KG1 (cell line): ENCODE results near the gene KCNK16.
"Not testable (repeated sequence)": the region's sequence is repeated elsewhere in the genome, so short reads cannot be mapped to it uniquely, and the experiment has no call there.

ENCODE experiments used
- DNase-seq: peaks from one replicate; lab custom pipeline; 2025; lab: John Stamatoyannopoulos, UW

Gene KCNK16

DNA sequence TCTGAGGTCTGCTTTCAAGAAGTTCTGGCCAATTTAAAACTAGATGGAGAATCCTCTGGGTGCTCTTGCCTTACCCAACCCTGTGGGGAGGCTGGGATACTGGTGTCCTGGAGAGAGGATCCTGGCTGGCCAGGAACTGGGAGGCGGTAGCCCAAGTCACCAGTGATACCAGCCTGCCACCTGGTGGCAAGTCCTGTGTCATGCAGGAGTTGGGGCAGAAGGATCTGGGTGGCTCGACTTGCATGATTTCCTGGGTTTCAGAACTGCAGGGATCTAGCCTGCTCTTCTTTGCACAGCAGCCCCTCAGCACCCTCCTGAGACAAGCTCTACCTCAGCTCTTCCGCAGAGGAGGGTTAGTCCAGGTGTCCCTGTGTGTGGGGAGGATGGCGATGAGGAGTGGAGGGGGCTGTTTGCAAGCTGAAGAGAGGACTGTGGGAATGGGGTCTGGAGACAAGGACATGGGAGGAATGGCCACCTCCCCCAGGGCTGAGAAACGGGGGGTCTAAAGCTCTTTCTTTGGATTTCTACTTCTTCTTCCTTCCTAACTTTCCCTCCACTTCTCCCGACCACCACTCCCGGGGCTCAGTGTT is 12.5 kb downstream of the KCNK16 start:
- peak; percentile 17 for DNase-seq

DNA sequence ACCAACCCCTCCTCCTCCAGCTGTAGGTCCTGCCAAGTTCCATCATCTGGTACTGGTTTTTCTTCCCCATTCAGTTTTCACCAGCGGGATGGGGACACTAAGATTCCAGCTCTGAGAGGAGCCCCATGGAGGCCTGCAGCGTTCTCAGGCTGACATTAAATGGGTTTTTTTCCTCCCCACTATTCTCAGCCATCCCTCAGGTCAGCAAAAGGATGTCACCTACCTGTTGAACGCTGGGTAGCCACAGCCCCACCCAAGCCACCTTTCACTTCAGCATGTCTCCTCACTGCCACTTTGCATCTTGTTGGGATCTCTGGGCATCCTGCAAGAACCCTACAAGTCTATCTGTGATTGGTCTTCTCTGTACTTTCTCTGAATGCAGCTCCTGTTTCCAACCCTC is 15.0 kb downstream of the KCNK16 start:
- DNase-seq: no peak

DNA sequence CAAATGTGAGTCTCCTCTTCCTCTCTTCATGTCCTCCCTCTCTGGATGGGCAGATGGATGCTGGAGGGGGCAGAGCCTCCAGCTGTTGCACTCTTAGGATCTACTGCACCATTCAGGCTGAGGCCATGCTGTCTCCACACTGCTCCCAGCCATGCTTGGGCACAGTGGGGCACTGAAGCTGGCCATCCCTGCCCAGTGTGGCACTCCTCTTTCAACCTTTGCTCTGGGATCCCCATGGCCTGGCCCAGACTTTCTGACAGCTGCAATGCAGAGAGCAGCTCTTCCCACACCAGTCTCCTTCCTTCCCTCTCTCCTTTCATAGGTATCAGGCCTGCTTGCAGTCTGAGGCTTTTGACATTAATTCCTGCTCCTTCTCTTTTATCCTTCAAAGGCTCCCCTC is 17.6 kb downstream of the KCNK16 start:
- no peak for DNase-seq

DNA sequence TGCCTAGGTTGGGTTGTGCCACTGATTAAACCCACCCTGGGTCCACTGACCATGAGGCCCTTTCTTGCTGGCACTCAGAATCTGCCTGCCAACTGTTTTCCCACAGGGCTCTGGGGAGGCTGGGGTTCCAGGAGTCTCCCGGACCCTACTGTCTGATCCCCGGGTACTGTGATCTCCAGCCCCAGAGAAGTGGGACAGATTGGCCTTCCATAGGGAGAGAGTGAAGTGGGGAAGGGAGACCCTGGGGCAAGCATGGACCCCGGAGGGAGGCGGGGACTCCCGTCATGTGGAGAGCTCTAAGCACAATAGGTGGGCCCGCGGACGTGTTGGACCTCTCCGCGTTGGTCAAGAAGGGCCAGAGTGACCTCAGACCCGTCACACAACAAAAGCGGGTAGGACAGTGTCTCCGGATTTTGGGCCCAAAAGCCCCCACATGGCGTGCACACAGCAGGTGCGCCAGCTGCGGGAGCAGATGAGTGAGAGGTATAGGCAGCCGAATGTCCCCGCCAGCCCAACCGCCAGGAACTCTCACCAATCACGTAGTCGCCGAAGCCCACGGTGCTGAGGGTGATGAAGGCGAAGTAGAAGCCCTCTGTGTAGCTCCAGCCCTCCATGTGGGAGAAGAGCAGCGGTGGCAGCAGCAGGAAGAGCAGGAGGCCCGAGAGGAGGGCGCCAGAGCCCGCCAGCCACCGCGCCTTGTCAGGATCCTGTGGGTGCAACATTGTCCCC is 18.9 kb downstream of the KCNK16 start:
- no peak for DNase-seq

DNA sequence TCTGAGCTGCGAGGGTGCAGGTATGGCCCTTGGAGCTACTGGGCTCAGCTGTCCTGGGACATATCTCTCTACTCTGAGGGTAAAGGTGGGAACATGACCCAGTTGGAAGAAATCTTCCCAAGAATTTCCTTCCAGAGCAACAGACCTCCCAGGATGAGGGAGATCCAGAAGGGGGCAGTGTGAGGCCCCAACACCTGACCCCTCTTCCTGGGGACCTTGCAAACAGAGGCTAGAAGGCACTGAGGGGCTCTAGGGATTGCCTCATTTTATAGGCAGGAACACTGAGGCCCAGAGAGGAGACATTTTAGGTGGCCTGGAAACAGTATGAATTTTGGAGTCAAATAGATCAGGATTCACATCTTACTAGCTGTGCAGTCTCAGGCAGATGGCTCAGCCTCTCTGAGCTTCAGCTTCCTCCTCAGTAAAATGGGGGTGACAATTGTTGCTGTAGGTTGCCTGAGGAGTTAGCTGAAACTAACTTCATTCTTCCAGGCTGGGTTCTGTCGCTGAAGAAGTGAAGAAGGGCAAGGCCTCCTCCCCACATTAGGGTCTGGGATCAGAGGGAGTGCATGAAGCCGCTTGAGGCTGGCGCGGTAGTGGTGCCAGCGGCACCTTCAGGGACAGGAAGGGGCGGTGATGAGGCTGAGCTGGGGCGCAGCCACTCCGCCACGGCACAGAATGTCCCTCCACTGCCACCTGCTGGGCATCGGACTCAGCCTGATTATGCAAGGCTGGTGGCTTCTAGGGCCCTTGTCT is 19.7 kb downstream of the KCNK16 start:
- DNase-seq: peak; percentile 73

DNA sequence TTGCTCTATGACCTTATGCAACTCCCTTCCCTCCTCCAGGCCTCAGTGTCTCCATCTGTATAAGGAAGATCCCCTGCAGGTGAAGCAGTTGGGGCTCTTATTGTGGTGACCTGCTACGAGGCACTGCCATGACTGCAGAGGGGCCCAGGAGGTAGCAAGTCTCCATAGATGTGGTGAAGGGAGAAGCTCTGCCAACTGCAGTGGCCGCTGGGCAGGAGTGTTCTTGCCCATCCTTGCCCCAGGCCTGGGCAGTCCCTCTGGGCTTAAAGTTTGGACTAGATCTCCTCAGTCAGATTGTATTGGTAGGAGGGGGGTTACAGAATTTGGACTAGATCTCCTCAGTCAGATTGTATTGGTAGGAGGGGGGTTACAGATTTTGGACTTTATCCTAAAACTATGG is 20.5 kb downstream of the KCNK16 start:
- no peak for DNase-seq

DNA sequence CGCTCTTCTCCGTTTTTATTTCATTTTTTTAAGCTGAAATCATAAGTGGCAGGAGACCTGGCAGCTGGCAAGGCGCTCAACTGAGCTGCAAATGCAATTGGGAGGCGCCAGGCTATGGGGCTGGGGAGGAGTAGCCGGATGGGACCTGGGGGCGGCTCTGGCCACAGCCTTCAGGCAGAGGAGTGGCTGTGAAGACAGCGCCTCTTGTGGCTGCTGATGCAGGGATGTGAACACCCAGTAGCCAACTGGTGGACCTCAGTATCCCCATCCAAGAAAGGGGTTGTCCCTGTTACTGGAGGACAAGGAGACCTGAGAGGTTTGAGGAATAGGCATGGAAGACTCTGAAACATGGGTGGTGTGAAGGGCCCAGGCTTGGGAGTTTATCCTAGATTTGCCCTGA is 20.9 kb downstream of the KCNK16 start:
- no peak for DNase-seq

DNA sequence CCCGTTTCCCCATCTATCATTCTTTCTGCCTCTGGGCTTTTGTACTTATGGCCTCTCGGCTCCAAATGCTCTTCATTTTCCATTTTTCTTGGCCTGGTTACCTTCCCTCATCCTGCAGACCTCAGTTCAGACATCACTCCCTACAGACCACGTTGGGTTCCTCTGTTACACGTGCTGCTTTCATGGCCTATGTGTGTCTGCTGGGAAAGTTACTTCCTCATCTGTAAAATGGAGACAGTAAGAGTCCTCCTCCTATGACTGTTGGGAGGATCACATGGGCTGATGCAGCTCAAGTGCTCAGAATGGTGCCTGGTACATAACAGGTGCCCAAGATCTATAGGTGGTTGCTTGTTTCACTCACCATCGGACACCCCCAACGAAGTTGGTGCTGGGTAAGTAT is 21.8 kb downstream of the KCNK16 start:
- no peak for DNase-seq

DNA sequence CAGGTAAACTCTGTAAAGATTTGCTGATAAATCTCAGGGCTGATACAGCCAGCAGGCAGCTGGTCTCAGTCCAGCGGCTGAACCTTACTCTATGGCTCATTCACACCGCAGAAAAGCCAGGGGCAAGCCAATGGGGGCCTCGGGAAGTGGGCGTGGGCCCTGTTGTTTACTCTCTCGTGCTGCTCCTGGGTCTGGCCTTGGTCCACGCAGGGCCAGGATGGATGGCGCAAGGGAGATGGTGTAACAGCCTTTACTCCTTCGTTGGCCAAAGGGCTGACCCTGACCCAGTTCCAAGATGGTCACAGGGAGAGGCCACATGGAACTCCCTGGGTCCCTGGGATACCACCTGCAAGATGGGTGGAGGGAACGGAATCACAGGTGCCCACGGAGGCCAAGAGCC is 24.4 kb downstream of the KCNK16 start:
- DNase-seq: no peak

DNA sequence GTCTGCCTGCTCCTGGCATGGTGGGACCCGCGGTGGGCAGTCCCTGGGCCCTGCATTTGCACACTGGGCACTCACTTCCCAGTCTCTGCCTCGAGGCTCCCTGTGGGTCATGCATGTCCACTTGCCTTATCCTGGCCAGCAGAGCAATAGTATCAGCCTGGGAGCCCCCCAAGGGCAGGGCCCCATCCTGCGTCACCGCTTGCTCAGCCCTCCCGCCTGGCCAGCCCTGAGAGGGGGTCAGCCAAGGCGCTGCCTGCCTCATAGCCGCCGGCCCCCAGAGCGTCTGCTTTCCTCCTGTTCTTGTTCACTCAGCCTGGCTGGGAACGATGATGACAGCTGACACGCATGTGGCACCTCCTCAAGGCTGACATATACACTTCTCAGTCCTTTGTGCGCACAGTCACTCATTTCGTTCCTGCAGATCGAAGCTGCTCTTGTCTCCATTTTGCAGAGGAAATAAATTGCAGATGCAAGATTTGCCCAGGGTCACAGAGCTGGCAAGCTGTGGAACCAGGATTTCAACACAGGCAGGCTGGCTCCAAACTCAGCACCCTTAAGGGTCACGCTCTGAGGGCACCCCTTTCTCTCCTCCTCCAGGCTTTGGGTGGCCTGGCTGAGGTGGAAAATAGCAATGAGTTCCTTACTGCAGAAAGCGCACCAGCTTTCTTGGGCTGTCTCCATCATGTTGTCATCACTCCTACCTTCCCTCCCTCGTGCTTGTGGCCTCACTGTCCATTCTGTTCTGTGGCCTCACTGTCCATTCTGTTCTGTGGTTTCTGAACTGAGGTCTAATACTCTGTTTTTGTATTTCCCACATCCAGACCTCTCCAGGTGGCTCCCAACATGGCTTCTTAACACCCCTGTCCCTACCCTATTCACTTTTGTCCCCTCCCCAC is 25.5 kb downstream of the KCNK16 start:
- no peak for DNase-seq

DNA sequence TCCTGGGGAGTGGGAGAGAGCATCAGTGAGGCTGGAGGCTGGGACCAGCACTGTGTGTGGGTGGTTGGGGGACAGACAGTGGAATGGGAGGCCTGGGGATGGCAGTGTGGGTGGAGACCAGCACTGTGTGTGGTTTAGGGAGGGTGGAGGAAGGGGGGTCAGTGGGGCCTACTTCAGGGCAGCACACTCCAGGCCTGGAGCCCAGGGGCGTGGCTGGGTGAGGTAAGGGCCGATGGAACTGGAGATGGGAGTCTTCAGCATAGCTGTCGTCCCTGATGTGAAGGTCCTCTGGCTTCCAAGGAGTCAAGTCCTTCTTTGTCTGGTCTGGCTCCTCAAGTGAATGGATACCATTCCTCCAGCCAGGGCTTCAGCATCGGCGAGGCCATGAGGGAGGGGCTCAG is 26.9 kb downstream of the KCNK16 start:
- no peak for DNase-seq

DNA sequence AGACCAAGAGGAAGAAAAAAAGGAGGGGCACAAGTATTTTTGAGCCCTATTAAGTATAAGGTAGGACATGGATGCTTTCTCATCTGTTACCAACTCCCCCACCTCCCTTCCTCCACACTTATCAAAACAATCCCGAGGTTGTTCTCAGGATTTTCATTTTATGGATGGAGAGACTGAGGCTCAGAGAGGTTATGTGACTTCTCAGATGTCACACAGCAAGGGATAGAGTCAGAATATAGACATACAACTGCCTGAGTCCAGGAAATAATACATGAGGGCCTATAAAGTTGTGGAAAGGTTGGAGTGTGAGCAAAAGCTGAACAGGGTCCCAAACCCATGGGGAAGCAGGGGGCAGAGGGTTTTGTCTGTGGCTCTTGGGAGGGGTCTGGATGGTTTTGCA is 27.6 kb downstream of the KCNK16 start:
- DNase-seq: no peak

DNA sequence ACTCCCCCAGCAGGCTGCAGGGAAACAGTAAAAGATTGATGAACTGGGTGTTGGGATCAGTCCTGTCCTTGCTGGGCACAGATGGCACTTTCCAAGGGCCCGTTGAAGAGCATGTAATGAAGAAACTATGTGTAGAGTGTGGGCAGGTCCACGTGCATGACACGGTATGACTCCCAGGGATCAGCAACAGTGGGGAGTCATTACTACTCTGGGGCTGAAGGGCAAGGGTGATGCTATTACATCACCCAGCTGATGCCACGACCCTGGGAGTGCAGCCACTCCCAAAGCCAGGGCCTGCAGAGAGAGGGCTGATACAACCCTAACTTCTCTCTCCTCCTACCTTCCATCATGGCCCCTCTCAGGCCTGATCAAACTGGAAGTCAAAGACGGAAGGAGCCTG is 28.4 kb downstream of the KCNK16 start:
- DNase-seq: no peak

DNA sequence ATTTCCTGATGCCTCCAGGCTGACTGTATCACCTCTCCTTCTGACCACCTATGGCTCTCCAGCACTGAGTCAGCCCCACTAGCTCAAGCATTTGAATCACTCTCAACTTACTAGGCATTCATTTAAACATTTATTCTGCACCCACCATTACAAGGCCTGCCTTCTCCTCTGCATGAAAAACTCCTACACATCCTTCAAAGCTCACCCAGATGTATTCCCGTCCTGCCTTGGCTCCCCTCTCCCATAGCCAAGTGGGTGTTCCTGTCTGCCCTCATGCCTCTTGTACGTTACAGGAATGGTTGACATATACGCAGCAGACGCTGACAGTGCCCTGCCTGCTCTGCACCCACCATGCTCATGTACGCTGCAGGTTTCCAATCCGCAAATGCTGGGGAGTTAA is 29.9 kb downstream of the KCNK16 start:
- no peak for DNase-seq

DNA sequence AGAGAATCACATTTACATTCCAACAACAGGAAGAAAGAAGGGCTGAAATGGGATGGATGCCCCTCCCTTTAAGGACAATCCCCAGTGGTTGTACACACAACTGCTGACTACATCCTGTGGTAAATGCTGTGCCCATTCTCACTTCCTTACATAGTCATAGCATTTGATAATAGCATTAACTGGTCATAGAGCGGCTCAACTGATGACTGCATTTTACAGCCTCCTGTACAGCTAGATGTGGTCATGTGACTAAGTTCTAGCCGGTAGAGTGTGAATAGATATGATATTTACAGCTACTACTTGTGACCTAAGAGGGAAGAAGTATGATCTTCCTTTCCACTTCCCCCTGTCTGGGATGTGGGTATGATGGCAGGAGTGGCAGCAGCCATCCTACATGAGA is 33.0 kb downstream of the KCNK16 start:
- no peak for DNase-seq

DNA sequence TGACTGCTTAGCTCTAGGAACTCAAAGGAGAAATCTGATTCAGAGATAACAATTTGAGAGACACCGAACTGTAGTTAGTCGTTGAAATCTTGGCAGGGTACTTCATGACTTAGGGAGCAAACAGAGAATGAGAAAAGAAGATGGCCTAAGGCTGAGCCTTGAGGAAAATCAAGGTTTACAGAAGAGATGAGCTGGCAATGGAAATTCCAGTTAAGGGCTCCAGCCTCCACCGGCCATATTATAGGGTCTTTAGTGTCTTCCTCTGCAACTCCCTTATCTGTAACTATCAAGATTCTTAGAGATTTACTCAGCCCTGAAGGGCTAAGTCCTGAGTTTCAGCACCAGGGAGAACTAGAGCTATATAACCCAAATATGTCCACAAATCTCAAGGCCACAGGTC is 34.9 kb downstream of the KCNK16 start:
- DNase-seq: no peak

DNA sequence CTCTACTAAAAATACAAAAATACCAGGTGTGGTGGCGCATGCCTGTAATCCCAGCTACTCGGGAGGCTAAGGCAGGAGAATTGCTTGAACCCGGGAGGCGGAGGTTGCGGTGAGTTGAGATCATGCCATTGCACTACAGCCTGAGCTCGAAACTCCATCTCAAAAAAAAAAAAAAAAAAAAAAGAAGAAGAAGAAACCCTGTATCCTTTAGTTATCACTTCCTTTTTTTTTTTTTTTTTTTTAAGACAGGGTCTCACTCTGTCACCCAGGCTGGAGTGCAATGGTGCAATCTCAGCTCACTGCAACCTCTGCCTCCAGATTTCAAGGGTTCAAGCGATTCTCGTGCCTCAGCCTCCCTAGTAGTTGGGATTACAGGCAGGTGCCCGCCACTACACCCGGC is 35.9 kb downstream of the KCNK16 start:
- DNase-seq: not testable (repeated sequence)

DNA sequence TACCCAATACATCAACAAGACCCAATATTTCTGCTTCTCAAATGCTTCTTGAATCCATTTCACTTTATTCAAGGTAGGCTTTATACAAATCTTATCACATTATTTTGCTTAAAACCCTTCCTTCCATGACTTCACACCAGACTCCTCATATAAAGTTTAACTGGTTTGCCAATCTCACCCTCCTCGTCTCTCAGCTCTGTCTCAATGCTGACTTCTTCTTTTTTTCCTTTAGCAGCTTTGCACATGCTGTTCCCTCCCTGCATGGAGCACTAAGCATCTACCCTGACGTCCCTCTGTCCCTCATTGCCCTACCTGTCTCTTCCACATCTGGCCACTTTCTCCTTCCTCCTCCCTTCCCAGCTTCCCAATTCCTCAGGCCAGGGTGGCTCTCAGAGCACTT is 39.7 kb downstream of the KCNK16 start:
- no peak for DNase-seq

DNA sequence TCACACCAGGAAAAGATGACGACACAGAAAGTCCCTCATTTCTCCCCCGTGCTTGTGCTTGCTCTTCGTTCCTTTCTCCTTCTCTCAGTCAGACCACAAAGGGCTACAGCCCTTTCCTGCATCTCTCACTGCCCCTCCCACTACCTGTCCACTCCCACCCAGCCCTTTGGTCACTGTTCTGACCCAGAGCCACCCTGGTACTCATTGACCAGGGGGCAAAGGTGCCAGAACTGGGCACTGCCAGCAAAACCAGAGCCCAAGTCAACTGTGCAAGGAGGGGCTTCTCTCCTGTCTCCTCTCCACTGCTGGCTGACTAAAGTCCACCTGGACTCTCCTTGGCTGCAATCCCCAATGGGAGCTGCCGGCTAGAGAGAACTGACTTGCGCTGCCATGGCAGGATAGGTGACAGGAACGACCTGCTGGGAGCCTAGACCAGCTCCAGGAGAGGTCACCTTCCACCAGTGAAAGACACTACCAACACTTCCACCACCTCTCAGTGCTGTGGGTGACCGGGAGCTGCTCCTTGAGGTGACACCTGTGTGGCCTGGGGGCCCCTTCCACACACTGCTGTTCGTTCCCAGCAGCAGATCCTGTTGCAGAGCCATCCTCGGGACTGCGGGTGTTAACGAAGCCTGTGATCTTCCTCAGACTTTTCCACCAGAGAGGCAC is 41.1 kb downstream of the KCNK16 start:
- DNase-seq: no peak

DNA sequence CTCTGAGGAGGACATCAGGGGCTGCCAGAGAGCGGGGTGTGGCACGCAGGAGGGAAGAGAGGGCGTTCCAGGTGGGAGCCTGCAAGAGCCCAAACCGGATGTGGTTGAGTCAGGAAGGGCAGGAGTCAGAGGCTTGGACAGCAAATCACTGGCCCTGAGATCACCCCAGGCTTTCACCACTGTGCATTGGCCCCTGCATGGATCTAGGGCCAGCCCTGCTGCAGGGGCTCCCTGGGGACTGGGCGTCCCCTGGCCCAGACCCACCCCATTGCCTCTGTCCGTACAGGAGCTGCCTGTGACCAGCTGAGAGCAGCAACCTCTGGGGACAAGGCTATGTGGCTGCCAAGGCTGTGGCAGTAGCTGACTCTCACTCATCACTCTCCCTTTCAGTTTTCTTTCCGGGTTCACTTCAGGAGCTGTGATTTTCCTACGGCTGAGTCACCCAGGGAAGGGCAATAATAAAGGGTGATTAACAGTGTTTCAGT is 42.2 kb downstream of the KCNK16 start:
- no peak for DNase-seq

DNA sequence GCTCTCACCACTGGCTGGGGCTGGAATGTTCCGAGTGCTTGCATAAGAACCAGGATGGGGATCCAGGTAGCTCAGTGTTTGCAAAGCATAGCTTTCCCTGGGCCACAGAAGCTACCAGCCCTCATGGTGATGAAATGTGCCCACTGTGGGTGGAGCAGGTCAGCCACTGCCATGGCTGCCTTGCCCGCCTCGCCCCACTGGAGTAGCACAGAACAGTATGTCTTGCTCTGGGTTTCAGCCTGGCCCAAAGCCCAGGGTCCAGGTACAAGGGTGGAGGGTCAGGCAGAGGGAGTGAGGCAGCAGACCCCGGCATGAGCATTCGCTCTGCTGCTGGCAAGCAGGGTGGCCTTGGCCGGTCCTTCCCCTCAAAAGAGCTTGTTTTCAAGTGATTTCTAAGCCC is 43.0 kb downstream of the KCNK16 start:
- DNase-seq: no peak
